Endometrium (tissue), 2 donors: ENCODE results near the gene PLAC8.
"Not testable (repeated sequence)": the region's sequence is repeated elsewhere in the genome, so short reads cannot be mapped to it uniquely, and the experiment has no call there.

Experiments
- FAIRE-seq: peaks from 2 replicates; lab custom pipeline; 2012; peaks lifted over from hg19 to GRCh38; lab: Jason Lieb, UNC
- donor health status: control.
- donor health status: control.

Gene PLAC8

GRCh38 chr4:83114576-83114975 is at the start of gene PLAC8:
Gene PLAC8 (minus strand): TSS chr4:83114729. CDS start chr4:83107921, 6,808 bp downstream.
- no peak for FAIRE-seq

GRCh38 chr4:83153417-83153816 is 38.9 kb upstream of the PLAC8 start:
- no peak for FAIRE-seq

DNA sequence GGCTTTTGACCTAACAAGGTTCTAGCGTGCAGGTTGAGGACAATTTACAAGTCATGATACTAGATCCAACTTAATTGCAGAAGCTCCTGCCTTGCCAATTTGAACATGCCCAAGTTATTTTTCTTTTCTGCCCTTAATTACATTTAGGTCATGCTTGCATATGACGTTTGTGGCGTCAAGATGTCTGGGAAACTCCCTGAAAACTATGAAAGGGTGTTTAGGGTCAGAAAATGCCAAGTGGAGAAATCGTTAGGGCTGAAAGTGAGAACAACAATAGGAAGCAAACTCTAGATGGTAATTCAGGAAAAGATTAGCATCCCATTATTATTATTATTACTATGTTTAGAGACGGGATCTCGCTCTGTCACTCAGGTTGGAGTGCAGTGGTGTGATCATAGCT is 38.2 kb upstream of the PLAC8 start:
- no peak for FAIRE-seq

DNA sequence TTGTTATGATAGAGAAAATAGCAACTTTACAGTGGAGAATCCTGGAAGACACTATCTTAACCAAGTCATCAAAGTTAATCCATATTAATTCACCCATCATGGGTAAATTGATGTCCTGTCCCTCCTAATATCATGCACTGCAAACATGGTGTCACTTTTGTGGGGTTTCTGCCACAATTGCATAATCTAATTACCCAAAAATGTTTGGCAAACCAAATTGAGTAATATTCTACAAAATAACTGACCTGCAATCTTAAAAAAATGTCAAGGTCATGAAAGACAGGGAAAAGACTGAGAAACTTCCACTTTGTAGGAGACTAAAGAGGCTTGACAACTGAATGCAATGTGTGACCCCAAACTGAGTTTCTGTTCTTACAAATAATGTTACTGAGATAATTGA is 37.1 kb upstream of the PLAC8 start:
- FAIRE-seq = no peak

DNA sequence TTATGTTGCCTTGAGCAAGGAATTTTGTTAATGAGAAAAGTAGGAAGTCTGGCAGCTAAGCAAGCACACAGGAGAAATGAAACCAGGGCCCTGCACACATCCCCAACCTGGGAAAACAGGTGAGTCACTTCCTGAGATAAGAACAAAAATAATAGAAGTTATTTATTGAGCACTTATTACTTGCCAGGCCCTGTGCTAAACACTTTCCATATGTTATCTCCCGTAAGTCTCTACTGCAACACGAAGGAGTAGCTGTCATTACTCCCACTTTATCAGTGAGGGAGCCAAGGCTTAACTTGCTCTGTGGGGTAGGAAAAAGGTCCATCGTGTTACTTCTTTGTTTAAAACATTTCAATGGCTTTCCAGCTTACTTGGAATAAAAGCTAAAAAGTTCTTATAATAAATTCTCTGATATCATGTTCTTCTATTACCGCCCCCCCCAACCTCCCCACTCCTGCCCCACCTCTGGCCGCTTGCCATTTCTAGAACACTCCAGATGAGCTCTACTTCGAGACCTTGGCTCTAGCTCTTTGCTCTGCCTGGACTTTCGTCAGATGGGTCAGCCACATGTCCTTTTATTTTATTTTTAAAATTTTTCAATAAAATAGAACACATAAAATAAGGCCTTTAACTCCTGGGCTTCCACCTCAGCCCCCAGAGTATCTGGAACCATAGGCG is 36.3 kb upstream of the PLAC8 start:
- FAIRE-seq = no peak

DNA sequence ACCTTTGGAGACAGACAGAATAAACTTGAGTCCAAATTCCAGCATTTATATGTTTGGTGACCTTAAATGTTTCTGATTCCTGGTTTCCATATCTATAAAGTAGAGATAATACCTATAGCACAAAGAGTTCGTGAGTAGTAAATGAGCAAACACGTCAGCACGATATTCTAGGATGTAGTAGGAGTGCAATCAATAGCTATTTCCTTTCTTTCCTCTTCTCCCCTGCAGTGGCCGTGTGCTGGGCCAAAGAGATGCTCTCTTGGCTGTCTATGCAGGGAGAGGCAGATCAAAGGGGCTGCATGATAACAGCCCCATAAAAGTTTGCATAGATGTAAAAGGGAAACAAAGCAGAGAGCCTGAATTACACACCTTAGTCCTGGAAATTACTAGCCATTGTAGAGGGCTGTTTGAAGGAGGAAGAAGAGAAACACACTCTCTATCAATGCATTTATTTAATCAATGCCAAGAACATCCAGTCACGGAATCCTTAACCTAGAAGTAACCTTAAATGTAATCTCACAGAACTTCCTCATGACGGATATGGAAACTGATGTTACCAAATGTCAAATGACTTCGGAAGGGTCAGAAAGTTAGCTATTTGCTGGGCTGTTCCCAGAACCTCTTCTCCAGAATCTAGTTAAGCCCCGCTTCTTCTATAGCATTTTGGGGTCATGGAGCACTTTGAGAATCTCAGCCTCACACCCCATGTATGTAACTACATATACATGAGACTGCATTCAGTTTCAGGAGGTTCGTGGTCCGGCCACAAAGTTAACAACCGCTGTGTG is 35.5 kb upstream of the PLAC8 start:
- no peak for FAIRE-seq

DNA sequence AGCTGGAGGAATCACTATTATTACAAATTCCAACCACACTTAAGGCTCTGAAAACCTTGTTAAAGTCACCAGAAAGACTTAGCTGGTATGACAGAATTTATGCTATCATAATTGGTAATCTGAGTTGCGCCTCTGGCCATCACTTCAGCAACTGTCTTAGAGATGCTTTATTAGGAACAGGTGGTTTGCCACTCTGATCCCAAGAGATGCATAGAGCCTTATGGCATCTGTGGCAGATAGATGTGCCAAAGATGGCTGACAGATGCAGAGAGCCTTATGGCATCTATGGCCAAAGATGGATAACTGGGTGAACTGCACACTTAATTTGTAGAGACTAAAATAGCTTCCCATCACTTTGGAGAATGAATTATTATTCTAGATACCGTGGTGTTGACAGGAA is 32.3 kb upstream of the PLAC8 start:
- no peak for FAIRE-seq

GRCh38 chr4:83145776-83146175 is 31.2 kb upstream of the PLAC8 start:
- not testable (repeated sequence) for FAIRE-seq

GRCh38 chr4:83139514-83140156 is 25.1 kb upstream of the PLAC8 start:
- FAIRE-seq = no peak

- FAIRE-seq = no peak
These were observed 24.4 kb upstream of the PLAC8 start for GRCh38 chr4:83138946-83139345.

DNA sequence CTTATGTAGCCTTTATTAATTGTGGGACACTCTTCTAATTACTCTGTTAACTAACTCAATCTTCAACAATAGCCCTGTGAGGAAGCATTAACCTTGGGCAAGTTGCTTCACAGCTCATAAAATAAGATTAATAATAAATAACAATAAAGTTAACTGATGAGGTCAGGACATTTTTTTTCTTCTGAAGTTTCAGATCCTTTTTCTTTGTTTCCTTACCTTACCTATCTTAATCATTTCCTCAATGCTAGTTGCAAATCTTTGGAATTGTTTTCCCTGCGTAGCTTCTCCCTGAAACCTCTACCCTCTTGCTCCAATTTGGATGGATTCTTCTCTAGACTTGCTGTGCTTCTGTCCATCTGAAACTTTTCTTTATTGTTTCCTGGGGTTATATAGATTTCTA is 17.5 kb upstream of the PLAC8 start:
- FAIRE-seq = no peak

DNA sequence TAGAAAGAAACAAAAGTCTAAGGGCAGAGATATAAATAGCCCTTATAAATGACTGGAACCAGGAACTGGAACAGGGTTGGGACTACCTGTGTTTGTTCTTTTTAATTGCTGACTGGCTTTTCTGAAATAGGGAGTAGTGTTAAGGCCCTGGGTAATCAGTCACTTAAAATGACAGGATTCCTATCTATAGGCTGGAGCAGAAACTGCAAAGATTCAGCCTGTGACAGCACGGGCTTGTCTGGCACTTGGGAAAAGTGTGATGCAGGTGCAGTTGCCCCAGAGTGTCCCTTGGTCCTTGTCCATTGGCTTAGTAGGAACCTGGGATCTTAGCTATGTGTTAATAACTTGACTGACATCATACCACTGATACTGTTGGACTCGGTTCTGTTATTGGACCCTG is 14.7 kb upstream of the PLAC8 start:
- no peak for FAIRE-seq

- no peak for FAIRE-seq
These were observed 13.9 kb upstream of the PLAC8 start for GRCh38 chr4:83128240-83128929.

- FAIRE-seq = no peak
These were observed 11.2 kb upstream of the PLAC8 start for GRCh38 chr4:83125738-83126141.

- no peak for FAIRE-seq
These were observed 9.7 kb upstream of the PLAC8 start for GRCh38 chr4:83124111-83124780.

GRCh38 chr4:83121246-83121645 is 6.7 kb upstream of the PLAC8 start:
- FAIRE-seq = no peak

GRCh38 chr4:83118869-83119268 is 4.3 kb upstream of the PLAC8 start:
- no peak for FAIRE-seq

DNA sequence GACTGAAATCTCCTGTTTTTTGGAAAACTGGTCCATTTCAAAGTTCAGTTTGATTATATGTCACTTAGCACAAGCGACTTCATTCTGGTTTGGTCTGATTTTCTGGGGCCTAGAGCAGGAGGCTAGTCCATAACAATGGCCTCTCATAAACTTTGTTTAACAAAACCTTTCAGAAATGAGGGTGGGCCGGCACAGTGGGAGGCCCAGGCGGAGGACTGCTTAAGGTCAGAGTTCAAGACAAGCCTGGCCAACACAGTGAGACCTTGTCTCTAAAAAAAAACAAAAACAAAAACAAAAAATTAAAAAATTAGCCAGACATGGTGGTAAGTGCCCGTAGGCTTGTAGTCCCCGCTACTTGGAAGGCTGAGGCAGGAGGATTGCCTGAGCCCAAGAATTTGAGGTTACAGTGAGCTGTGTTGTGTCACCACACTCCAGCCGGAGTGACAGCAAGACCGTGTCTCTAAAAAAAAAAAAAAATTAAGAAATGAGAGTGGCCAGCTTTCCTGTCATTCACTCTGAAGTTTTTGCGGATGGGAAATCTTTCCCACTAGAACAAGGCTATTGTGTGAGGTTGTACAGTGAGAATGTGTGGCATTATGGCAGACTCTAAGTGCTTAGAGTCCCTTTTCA is 1.2 kb upstream of the PLAC8 start:
- FAIRE-seq = no peak

- FAIRE-seq = no peak
These were observed 471 bp upstream of the PLAC8 start for GRCh38 chr4:83115000-83115399.

- no peak for FAIRE-seq
These were observed 1.1 kb downstream of the PLAC8 start for GRCh38 chr4:83113429-83113786.

- no peak for FAIRE-seq
These were observed 1.7 kb downstream of the PLAC8 start for GRCh38 chr4:83112678-83113428.
